HFF-Myc (cell line): ENCODE results near the gene DBET.
"Not testable (repeated sequence)": the region's sequence is repeated elsewhere in the genome, so short reads cannot be mapped to it uniquely, and the experiment has no call there.

Experiments
- DNase-seq: peaks from one replicate; pipeline ENCODE4 v3.0.0-alpha.2; 2011; ENCODE audit warnings: low read depth; ENCODE audit errors: extremely low read depth
- H3K4me3 ChIP-seq: replicated peaks from 2 replicates; pipeline ENCODE4 v1.5.1; 2011; ENCODE audit warnings: low read depth, mild to moderate bottlenecking, control low read depth, low read length

The DBET gene

DNA sequence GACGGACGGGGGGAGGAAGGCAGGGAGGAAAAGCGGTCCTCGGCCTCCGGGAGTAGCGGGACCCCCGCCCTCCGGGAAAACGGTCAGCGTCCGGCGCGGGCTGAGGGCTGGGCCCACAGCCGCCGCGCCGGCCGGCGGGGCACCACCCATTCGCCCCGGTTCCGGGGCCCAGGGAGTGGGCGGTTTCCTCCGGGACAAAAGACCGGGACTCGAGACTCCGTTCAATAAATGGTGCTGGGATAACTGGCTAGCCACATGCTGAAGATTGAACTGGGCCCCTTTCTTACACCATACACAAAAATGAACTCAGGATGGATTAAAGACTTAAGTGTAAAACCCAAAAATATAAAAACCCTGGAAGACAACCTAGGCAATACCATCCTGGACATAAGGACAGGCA is 28.8 kb downstream of the DBET start:
- not testable (repeated sequence) for H3K4me3 ChIP-seq

DNA sequence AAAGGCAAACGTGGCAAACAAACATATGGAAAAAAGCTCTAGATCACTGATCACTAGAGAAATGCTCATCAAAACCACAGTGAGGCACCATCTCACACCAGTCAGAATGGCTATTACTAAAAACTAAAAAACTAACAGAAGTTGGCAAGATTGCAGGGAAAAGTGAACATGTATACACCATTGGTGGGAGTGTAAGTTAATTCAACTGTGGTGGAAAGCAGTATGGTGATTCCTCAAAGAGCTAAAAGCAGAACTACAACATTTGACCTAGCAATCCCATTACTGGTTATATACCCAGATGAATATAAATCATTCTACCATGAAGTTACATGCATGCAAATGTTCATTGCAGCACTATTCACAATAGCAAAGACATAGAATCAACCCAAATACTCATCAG is 29.7 kb downstream of the DBET start:
- not testable (repeated sequence) for DNase-seq, H3K4me3 ChIP-seq

More for the DNA sequence above, 28.8 kb downstream of the DBET start:
- not testable (repeated sequence) for DNase-seq

DNA sequence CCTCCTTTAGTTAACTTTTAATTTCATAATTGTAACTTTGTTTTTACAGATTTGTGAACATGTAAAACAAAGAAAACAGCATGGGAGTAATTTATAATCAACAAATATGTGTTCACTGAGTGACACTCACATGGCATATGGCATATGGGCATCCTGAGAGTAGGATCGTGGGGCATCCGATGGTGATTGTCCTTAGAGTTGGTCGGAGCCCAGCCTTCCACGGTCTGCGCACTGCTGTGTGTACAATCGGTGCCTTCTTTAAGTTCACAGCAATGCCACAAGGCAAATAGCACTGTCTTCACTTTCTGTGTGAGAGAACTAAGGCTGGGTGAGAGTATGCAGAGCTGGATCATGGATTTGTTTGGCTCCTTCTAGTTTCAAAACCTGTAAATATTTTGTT is 31.0 kb downstream of the DBET start:
- not testable (repeated sequence) for DNase-seq, H3K4me3 ChIP-seq

DNA sequence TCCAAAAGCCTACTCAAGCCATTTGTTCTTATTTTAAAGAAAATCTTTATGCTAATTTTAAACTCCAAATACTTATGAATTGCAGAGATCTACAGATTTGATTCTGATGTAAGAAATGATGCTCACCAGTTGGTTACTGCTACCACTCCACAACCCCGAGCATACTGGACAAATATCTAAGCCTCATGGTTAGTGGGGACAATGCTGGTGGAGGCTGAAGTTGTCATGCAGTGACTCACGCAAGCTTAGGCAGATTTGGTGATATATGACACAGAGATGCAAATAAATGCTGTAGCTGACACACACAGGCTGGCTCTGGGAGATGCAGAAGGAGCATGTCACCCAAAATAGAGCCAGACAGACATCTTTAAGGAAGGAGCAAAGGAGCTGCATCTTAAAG is 35.3 kb downstream of the DBET start:
- DNase-seq: not testable (repeated sequence)

DNA sequence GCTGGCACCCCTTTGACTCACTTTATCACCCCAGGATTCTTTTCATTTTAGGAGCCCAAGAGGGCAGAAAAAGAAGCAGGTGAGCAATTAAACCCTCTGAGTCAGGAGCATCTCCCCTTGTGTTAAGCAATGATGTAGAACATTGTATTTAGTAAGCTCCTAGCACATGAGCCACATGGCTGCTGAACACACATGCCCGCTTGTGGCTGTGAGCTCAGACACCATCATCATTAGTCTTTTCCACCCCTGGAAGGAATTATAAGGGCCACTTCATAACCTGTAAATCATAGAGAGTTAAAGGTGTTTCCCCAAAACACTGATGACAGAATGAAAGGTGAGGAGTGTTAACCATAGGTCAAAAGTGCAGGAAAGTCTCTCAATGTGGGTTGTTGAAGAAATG is 37.2 kb downstream of the DBET start:
- DNase-seq, H3K4me3 ChIP-seq: not testable (repeated sequence)

More for the DNA sequence above, 35.3 kb downstream of the DBET start:
- not testable (repeated sequence) for H3K4me3 ChIP-seq

DNA sequence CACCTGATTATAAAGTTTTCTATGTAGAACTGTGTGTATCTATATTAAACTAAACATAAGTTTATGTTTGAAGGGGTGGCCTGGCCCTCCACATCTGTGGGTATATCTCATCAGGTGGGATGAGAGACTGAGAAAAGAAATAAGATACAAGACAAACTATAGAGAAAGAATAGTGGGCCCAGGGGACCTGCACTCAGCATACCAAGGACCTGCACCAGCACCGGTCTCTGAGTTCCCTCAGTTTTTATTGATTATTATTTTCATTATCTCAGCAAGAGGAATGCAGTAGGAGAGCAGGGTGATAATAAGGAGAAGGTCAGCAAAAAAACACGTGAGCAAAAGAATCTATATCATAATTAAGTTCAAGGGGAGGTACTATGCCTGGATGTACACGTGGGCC is 41.9 kb downstream of the DBET start:
- not testable (repeated sequence) for H3K4me3 ChIP-seq, DNase-seq

DNA sequence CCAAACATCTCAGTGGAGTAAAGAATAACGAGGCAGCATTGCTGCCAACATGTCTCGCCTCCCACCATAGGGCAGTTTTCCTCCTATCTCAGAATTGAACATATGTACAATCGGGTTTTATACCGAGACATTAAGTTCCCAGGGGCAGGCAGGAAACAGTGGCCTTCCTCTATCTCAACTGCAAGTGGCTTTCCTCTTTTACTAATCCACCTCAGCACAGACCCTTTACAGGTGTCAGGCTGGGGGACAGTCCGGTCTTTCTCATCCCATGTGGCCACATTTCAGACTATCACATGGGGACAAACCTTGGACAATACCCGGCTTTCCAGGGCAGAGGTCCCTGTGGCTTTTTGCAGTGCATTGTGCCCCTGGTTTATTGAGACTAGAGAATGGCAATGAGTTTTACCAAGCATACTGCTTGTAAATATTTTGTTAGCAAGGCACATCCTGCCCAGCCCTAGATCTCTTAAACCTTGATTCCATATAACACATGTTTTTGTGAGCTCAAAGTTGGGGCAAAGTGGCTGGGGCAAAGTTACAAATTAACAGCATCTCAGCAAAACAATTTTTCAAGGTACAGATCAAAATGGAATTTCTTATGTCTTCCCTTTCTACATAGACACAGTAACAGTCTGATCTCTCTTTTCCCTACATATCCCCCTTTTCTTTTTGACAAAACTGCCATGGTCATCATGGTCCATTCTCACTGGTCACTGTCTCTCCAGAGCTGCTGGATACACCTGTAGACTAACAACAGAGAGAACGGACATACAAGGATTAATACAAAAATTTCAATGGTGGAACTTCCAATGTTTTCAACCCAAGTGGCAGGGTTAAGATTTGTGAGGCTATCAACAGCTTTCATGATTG is 42.5 kb downstream of the DBET start:
- DNase-seq, H3K4me3 ChIP-seq: not testable (repeated sequence)

DNA sequence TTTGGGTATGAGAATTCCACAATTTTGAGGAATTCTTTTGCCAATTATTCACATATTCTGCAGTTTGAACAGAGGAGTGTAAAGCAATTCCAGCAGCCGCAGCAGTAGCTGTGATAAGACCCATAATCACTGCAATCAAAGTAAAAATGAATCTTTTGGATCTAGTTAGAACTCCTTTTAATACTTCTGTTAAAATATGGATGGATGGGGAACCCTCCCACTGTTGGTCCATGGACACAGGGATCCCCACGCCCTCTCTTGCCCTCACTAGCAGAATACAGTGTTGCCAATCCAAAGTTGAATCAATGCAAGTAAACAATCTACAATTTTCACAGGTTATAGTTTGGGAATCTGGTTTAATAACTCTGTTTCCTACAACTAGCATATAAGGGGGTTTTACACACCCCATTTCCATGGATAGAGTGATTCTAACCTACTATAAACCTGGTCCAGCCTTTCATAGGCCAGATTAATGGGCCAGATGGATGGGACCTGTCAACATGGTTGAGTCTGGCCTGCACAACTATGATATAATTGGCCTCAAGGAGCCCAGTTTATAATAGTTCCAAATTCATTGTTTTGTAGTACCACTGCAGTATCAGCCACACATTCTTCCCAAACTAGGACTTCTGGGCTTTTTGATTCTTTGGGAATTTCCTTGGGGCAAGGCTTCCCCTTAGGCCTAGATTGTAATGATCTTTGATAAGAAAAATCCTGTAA is 43.6 kb downstream of the DBET start:
- not testable (repeated sequence) for DNase-seq, H3K4me3 ChIP-seq

DNA sequence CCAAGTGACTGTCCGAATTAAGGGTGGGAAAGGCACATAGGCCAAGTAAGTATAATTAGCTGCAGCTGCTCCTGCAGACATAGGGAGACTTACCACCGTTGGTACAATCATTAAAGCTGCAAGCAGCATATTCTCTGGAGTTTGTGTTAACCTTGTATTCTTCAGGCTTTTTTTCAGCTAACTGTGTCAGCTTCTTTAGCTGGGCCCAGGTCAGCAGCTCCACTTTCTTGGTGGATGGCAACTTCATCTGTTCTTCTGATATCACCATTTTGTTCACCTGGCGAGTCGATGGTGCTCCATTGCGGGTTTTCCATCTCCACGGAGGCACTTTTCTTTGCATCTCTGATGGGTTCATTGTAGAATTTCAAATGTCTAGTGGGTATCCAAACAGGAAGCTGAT is 44.5 kb downstream of the DBET start:
- not testable (repeated sequence) for H3K4me3 ChIP-seq, DNase-seq

DNA sequence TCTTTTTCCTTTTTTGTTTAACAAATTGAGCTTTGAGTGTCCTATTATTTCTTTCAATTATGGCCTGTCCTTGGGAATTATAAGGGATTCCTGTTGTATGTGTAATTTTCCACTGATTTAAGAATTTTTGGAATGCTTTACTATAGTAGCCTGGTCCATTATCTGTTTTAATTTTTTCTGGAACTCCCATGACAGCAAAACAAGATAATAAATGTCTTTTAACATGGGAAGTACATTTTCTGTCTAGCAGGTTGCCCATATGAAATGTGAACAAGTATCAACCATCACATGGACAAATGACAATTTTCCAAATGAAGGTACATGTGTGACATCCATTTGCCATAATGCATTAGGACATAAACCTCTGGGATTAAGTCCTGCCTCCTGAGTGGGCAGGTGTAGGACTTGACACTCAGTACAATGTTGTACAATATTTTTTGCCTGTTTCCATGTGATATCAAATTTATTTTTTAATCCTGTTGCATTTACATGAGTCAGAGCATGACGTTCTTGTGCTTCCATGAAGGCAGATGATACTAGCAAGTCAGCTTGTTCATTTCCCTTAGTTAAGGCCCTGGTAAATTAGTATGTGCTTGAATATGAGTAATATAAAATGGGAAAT is 45.2 kb downstream of the DBET start:
- not testable (repeated sequence) for DNase-seq, H3K4me3 ChIP-seq

DNA sequence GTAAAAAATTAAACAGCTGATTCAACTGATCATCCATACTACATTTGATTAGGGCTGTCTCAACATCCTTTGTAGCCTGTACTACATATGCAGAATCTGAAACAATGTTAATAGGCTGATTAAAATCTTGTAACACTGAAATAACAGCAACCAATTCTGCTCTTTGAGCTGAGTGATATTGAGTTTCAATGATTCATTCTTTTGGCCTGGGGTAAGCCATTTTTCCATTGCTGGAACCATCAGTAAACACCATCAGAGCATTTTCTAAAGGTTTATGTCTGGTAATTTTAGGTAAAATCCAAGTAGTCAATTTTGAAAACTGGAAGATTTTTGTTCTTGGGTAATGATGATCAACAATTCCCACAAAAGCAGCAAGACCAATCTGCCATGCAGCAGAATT is 45.7 kb downstream of the DBET start:
- DNase-seq, H3K4me3 ChIP-seq: not testable (repeated sequence)

DNA sequence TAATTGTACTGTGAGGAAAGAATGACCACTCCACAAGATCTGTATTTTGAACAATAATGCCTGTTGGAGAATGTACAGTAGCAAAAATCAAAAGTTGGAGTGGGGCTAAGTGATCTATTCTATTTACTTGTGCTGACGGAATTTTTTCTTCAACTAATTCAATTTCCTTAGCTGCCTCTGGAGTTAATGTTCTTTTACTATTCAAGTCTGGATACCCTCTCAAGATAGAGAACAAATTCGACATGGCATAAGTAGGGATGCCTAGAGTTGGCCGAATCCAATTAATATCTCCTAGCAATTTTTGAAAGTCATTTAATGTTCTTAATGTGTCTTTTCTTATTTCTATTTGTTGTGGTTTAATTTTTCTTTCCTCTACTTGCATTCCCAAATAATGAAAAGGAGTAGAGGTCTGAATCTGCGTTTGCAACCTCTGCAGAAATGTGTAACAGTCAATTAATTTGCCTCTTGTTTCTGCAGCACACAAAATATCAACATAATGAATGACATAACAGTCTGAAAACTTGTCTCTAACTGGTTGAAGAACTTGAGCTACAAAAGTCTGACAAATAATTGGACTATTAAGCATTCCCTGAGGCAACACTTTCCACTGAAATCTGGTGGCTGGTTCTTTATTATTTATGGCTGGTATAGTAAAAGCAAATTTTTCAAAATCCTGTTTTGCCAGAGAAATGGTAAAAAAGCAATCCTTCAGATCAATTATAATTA is 46.4 kb downstream of the DBET start:
- not testable (repeated sequence) for DNase-seq, H3K4me3 ChIP-seq

DNA sequence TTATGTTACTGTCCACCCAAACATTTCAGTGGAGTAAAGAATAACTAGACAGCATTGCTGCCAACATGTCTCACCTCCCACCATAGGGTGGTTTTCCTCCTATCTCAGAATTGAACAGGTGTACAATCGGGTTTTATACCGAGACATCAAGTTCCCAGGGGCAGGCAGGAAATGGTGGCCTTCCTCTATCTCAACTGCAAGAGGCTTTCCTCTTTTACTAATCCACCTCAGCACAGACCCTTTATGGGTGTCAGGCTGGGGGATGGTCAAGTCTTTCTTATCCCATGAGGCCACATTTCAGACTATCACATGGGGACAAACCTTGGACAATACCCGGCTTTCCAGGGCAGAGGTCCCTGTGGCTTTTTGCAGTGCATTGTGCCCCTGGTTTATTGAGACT is 48.6 kb downstream of the DBET start:
- DNase-seq, H3K4me3 ChIP-seq: not testable (repeated sequence)

DNA sequence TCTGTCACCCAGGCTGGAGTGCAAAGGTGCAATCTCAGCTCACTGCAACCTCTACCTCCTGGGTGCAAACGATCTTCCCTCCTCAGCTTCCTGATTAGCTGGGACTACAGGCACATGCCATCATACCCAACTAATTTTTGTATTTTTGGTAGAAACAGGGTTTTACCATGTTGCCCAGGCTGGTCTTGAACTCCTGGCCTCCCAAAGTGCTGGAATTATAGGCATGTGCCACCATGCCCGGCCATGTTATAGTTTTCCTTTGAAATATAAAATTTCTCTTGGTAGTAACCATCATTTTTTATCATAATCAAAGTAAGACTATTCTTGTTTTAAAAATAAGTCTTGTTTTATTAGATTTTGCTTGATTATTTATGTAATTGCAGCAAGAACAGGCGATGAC is 50.7 kb downstream of the DBET start:
- DNase-seq, H3K4me3 ChIP-seq: not testable (repeated sequence)
